Panc1 (cell line): ENCODE data around the gene RIPOR2.

Experiments used
- POLR2AphosphoS5 ChIP-seq: IDR thresholded peaks from 2 replicates; pipeline ENCODE4 v1.6.1; 2012; ENCODE audit warnings: mild to moderate bottlenecking, low read depth, low read length, moderate library complexity
- TCF7L2 ChIP-seq: IDR thresholded peaks from 2 replicates; pipeline ENCODE4 v1.6.1; 2011; ENCODE audit warnings: mild to moderate bottlenecking, low read depth, low read length, inconsistent platforms
- TF ChIP-seq, protein P1 (sequence below): fragments of 450-650 bp; IDR thresholded peaks from 2 replicates; pipeline ENCODE4 v1.5.1; 2017; ENCODE audit warnings: mild to moderate bottlenecking

- TF ChIP-seq, protein P1, sequence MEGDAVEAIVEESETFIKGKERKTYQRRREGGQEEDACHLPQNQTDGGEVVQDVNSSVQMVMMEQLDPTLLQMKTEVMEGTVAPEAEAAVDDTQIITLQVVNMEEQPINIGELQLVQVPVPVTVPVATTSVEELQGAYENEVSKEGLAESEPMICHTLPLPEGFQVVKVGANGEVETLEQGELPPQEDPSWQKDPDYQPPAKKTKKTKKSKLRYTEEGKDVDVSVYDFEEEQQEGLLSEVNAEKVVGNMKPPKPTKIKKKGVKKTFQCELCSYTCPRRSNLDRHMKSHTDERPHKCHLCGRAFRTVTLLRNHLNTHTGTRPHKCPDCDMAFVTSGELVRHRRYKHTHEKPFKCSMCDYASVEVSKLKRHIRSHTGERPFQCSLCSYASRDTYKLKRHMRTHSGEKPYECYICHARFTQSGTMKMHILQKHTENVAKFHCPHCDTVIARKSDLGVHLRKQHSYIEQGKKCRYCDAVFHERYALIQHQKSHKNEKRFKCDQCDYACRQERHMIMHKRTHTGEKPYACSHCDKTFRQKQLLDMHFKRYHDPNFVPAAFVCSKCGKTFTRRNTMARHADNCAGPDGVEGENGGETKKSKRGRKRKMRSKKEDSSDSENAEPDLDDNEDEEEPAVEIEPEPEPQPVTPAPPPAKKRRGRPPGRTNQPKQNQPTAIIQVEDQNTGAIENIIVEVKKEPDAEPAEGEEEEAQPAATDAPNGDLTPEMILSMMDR: no peak
- no peak for TF ChIP-seq POLR2AphosphoS5
- no peak for TF ChIP-seq TCF7L2
These were observed 30.3 kb downstream of the RIPOR2 start for GRCh38 chr6:24905483-24905882.
